OCI-LY1 (cell line): ENCODE data around the gene FOXQ1.

ENCODE experiments used
- H2AFZ ChIP-seq: fragments of 200-600 bp; sonication (generic), shearing (Covaris generic); 2 replicates; pipeline ENCODE4 v1.6.0; 2014; ENCODE audit warnings: antibody characterized with exemption, mild to moderate bottlenecking, low read length
- H3F3A ChIP-seq: fragments of 200-600 bp; sonication (generic), shearing (Covaris generic); 2 replicates; pipeline ENCODE4 v1.6.0; 2014; ENCODE audit warnings: mild to moderate bottlenecking, antibody characterized with exemption, low read length, moderate library complexity; ENCODE audit not compliant: insufficient read depth
- H3K27ac ChIP-seq: fragments of 200-600 bp; sonication (generic); 2 replicates; pipeline ENCODE4 v1.5.1; 2014; ENCODE audit warnings: low read length, mixed run types, mild to moderate bottlenecking, low read depth; ENCODE audit not compliant: poor library complexity, severe bottlenecking
- H3K27me3 ChIP-seq: fragments of 200-600 bp; sonication (generic); 2 replicates; pipeline ENCODE4 v1.6.0; 2014; ENCODE audit warnings: antibody characterized with exemption, mild to moderate bottlenecking, low read length, moderate library complexity; ENCODE audit not compliant: insufficient read depth
- H3K36me3 ChIP-seq: fragments of 200-600 bp; sonication (generic); 2 replicates; pipeline ENCODE4 v1.6.1; 2014; ENCODE audit warnings: mild to moderate bottlenecking, antibody characterized with exemption, low read length, moderate library complexity, mixed read lengths; ENCODE audit not compliant: insufficient read depth
- H3K4me1 ChIP-seq: fragments of 200-600 bp; sonication (generic); 2 replicates; pipeline ENCODE4 v1.5.1; 2014; ENCODE audit warnings: mild to moderate bottlenecking, low read length, moderate library complexity; ENCODE audit not compliant: insufficient read depth, severe bottlenecking
- H3K4me2 ChIP-seq: fragments of 200-600 bp; sonication (generic), shearing (Covaris generic); 2 replicates; pipeline ENCODE4 v1.6.1; 2014; ENCODE audit warnings: low read length
- H3K4me3 ChIP-seq: fragments of 200-600 bp; sonication (generic); 2 replicates; pipeline ENCODE4 v1.5.1; 2014; ENCODE audit warnings: low read length, low read depth, mild to moderate bottlenecking, mixed read lengths; ENCODE audit not compliant: poor library complexity, severe bottlenecking
- H3K79me2 ChIP-seq: fragments of 200-600 bp; shearing (Covaris generic); 2 replicates; pipeline ENCODE4 v1.6.1; 2016; ENCODE audit warnings: mixed run types, low read length, mixed read lengths; ENCODE audit not compliant: insufficient read depth
- H3K9ac ChIP-seq: fragments of 200-600 bp; sonication (generic), shearing (Covaris generic); 2 replicates; pipeline ENCODE4 v1.6.1; 2014; ENCODE audit warnings: mild to moderate bottlenecking, low read length, mixed read lengths
- H3K9me2 ChIP-seq: fragments of 200-600 bp; sonication (generic), shearing (Covaris generic); 2 replicates; pipeline ENCODE4 v1.6.1; 2014; ENCODE audit warnings: low read depth, mild to moderate bottlenecking, low read length, mixed read lengths
- H3K9me3 ChIP-seq: fragments of 200-600 bp; shearing (Covaris generic); 2 replicates; pipeline ENCODE4 v1.6.1; 2014; ENCODE audit warnings: low read length, mixed read lengths
- H4K20me1 ChIP-seq: fragments of 200-600 bp; sonication (generic), shearing (Covaris generic); 2 replicates; pipeline ENCODE4 v1.6.0; 2016; ENCODE audit warnings: mild to moderate bottlenecking, low read length; ENCODE audit not compliant: insufficient read depth
- CTCF ChIP-seq: fragments of 200-600 bp; sonication (generic), shearing (Covaris generic); IDR thresholded peaks from 2 replicates; pipeline ENCODE4 v1.5.1; 2017; ENCODE audit warnings: mild to moderate bottlenecking, antibody characterized with exemption, low read length, moderate library complexity, mixed read lengths
- EZH2 ChIP-seq: fragments of 200-600 bp; sonication (generic), shearing (Covaris generic); IDR thresholded peaks from 2 replicates; pipeline ENCODE4 v1.8.0; 2017; ENCODE audit warnings: borderline replicate concordance, mixed run types, mild to moderate bottlenecking, antibody characterized with exemption, low read length, moderate library complexity, mixed read lengths

FOXQ1 gene

GRCh38 chr6:1281746-1282145 lies 30.2 kb upstream of the FOXQ1 start:
- Histone ChIP-seq H2AFZ (no peak overlapping the region), H3K36me3 (no peaks in the 10 kb centered on the region)
- no peak for TF ChIP-seq EZH2
- TF ChIP-seq CTCF: no peak

GRCh38 chr6:1283501-1283900 lies 28.4 kb upstream of the FOXQ1 start:
- no peaks in the 10 kb centered on the region for H3K79me2 ChIP-seq
- H3K9me2 ChIP-seq: no peaks in the 10 kb centered on the region
- no peaks in the 10 kb centered on the region for H3K36me3 ChIP-seq
- no peak overlapping the region for H3K4me2 ChIP-seq
- H2AFZ ChIP-seq: no peak overlapping the region
- H3K9me3 ChIP-seq: no peaks in the 10 kb centered on the region
- H3K27me3 ChIP-seq: no peaks in the 10 kb centered on the region
- no peak overlapping the region for H3K27ac ChIP-seq
- H4K20me1 ChIP-seq: no peaks in the 10 kb centered on the region
- no peaks in the 10 kb centered on the region for H3F3A ChIP-seq
- TF ChIP-seq EZH2: no peak
- TF ChIP-seq CTCF: no peak
- H3K4me1 ChIP-seq: no peaks in the 10 kb centered on the region
- no peak overlapping the region for H3K4me3 ChIP-seq
- H3K9ac ChIP-seq: no peak overlapping the region

More at GRCh38 chr6:1281746-1282145, 30.2 kb upstream of the FOXQ1 start:
- Histone ChIP-seq H3K9me3 (no peaks in the 10 kb centered on the region), H3K4me1 (no peaks in the 10 kb centered on the region), H3K9me2 (no peaks in the 10 kb centered on the region), H3K27me3 (no peaks in the 10 kb centered on the region), H3K4me3 (no peak overlapping the region), H3F3A (no peaks in the 10 kb centered on the region), H3K79me2 (no peaks in the 10 kb centered on the region), H3K4me2 (no peak overlapping the region), H4K20me1 (no peaks in the 10 kb centered on the region), H3K9ac (no peak overlapping the region), H3K27ac (no peak overlapping the region)

- Histone ChIP-seq H3K4me1 (no peaks in the 10 kb centered on the region), H3K4me2 (no peak overlapping the region), H3K79me2 (no peaks in the 10 kb centered on the region), H4K20me1 (no peaks in the 10 kb centered on the region), H3K9me3 (no peaks in the 10 kb centered on the region), H3K9me2 (no peaks in the 10 kb centered on the region), H3K27ac (no peak overlapping the region), H3K9ac (no peak overlapping the region), H2AFZ (no peak overlapping the region), H3K36me3 (no peaks in the 10 kb centered on the region), H3K4me3 (no peak overlapping the region), H3K27me3 (no peaks in the 10 kb centered on the region), H3F3A (no peaks in the 10 kb centered on the region)
- TF ChIP-seq EZH2 (no peak), CTCF (no peak)
Observed at GRCh38 chr6:1285556-1285955, 26.3 kb upstream of the FOXQ1 start.
